Mucosa of rectum (tissue), 2 donors: ENCODE results near the gene SPO11.

ENCODE experiments used
- H3K27ac ChIP-seq, 2 donors: one replicate each; pipeline ENCODE4 v1.7.0; 2013; ENCODE audit warnings: inconsistent platforms in 2 of 2, low read depth in 2 of 2, low read length in 2 of 2
- H3K27me3 ChIP-seq, 2 donors: one replicate each; pipeline ENCODE4 v1.7.0; 2013; ENCODE audit warnings: low read length in 2 of 2; ENCODE audit not compliant: control insufficient read depth in 2 of 2, insufficient read depth in 2 of 2
- H3K36me3 ChIP-seq, 2 donors: one replicate each; pipeline ENCODE4 v1.7.0; 2013; ENCODE audit warnings: low read length in 2 of 2; ENCODE audit not compliant: control insufficient read depth in 2 of 2, insufficient read depth in 2 of 2
- H3K4me1 ChIP-seq, 2 donors: one replicate each; pipeline ENCODE4 v1.7.0; 2013; ENCODE audit warnings: low read length in 2 of 2, mild to moderate bottlenecking in 1 of 2; ENCODE audit not compliant: control insufficient read depth in 2 of 2, insufficient read depth in 2 of 2
- H3K4me3 ChIP-seq, 2 donors: one replicate each; pipeline ENCODE4 v1.7.0; 2013; ENCODE audit warnings: low read length in 2 of 2
- H3K9ac ChIP-seq, 2 donors: one replicate each; pipeline ENCODE4 v1.7.0; 2013; ENCODE audit warnings: low read length in 2 of 2, low read depth in 1 of 2, mild to moderate bottlenecking in 1 of 2
- H3K9me3 ChIP-seq, 2 donors: one replicate each; pipeline ENCODE4 v1.7.0; 2013; ENCODE audit warnings: low read length in 2 of 2; ENCODE audit not compliant: control insufficient read depth in 2 of 2
- donor health status: healthy.
- donor health status: Normal muscosa, but diverticular disease.

The SPO11 gene, protein sequence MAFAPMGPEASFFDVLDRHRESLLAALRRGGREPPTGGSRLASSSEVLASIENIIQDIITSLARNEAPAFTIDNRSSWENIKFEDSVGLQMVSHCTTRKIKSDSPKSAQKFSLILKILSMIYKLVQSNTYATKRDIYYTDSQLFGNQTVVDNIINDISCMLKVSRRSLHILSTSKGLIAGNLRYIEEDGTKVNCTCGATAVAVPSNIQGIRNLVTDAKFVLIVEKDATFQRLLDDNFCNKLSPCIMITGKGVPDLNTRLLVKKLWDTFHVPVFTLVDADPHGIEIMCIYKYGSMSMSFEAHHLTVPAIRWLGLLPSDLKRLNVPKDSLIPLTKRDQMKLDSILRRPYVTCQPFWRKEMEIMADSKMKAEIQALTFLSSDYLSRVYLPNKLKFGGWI

DNA sequence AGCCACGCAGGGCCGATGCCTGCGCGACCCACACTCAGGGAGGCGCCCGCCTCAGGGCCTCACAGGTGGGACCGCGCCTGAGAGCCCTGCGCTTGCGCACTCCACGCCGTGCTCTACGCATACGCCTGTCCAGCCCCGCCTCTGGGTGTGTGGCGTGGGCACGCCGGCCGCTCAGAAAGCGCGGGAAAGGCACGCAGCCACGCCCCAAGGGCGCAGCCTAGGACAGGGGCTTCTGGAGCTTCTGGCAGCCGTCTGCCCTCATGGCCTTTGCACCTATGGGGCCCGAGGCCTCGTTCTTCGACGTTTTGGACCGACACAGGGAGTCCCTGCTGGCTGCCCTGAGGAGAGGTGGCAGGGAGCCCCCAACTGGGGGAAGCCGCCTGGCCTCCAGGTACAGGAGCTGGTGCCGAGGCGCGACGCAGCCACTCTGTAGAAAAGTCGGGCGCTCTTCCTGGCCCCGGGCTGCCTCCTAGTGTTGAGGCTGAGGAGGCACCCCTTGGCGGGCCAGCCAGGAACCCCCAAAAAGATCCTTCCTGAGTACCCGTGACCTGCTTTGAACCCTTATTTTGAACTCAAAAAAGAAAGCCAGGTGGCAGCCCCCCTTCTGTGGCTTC lies at the start of gene SPO11:
Gene SPO11 (plus strand): TSS at position 196 of the 614 bp plus-strand sequence. CDS start 65 bp downstream, at position 261.
- Histone ChIP-seq H3K27me3 (peaks cover 0 to 2% of the 10 kb centered on the region in 2 donors), H3K9ac (no peak within 1 kb of the TSS), H3K9me3 (no peaks in the 10 kb centered on the region), H3K27ac (no peak within 1 kb of the TSS), H3K36me3 (no peaks in the 10 kb centered on the region), H3K4me1 (peaks cover 0 to 4% of the 10 kb centered on the region in 2 donors), H3K4me3 (no peak within 1 kb of the TSS)

GRCh38 chr20:57280221-57280620 lies 49.4 kb upstream of the SPO11 start:
- H3K9me3 ChIP-seq = no peaks in the 10 kb centered on the region
- no peak overlapping the region for H3K27ac ChIP-seq
- no peaks in the 10 kb centered on the region for H3K4me1 ChIP-seq
- H3K36me3 ChIP-seq = no peaks in the 10 kb centered on the region
- H3K4me3 ChIP-seq = no peak overlapping the region
- H3K27me3 ChIP-seq = no peaks in the 10 kb centered on the region
- no peak overlapping the region for H3K9ac ChIP-seq

GRCh38 chr20:57281900-57282299 lies 47.7 kb upstream of the SPO11 start:
- no peak overlapping the region for H3K9ac ChIP-seq
- H3K4me1 ChIP-seq = no peaks in the 10 kb centered on the region
- H3K4me3 ChIP-seq = no peak overlapping the region
- no peaks in the 10 kb centered on the region for H3K9me3 ChIP-seq
- H3K27ac ChIP-seq = no peak overlapping the region
- no peaks in the 10 kb centered on the region for H3K36me3 ChIP-seq
- peaks cover 0 to 5% of the 10 kb centered on the region in 2 donors for H3K27me3 ChIP-seq

DNA sequence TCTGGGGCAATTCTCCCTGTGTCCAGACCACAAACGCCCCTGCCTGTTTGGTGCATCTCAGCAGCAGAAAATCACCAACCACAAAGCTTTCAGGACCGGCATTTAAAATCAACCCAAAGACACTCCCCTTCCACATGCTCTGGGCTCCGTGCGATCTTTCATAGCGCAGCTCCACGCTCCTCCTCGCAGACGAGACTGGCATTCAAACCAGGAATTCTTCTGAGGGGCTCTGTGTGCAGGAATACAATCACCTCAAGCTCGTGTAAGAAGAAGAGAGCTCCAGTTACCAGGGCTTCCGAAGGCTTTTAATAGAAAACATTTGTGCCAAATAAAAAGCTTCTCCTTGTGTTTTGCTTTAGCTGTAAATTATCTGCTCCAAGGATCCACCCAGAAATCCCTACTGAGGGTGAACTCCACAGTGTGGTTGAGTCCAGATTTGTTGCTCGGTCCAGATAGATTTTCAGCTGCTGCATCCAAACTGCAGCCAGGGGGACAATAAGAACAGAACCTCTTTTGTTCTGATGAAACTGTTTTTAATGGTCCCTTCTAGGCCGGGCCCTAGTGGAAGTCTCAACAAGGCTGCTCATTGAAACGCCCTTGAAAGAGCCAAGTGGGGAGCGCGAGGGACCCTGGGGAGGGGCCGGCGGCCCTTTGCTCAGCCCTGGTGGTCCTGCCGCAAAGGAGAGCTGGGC lies 46.8 kb upstream of the SPO11 start:
- no peak overlapping the region for H3K27ac ChIP-seq
- no peak overlapping the region for H3K4me3 ChIP-seq
- no peaks in the 10 kb centered on the region for H3K36me3 ChIP-seq
- H3K27me3 ChIP-seq = peaks cover 0 to 5% of the 10 kb centered on the region in 2 donors
- no peaks in the 10 kb centered on the region for H3K9me3 ChIP-seq
- no peak overlapping the region for H3K9ac ChIP-seq
- no peaks in the 10 kb centered on the region for H3K4me1 ChIP-seq

- H3K9me3 ChIP-seq = no peaks in the 10 kb centered on the region
- H3K27ac ChIP-seq = no peak overlapping the region
- peaks cover 0 to 10% of the 10 kb centered on the region in 2 donors for H3K27me3 ChIP-seq
- no peaks in the 10 kb centered on the region for H3K36me3 ChIP-seq
- H3K4me1 ChIP-seq = no peaks in the 10 kb centered on the region
- H3K9ac ChIP-seq = no peak overlapping the region
- H3K4me3 ChIP-seq = no peak overlapping the region
Measured at GRCh38 chr20:57283860-57284259, 45.7 kb upstream of the SPO11 start.

DNA sequence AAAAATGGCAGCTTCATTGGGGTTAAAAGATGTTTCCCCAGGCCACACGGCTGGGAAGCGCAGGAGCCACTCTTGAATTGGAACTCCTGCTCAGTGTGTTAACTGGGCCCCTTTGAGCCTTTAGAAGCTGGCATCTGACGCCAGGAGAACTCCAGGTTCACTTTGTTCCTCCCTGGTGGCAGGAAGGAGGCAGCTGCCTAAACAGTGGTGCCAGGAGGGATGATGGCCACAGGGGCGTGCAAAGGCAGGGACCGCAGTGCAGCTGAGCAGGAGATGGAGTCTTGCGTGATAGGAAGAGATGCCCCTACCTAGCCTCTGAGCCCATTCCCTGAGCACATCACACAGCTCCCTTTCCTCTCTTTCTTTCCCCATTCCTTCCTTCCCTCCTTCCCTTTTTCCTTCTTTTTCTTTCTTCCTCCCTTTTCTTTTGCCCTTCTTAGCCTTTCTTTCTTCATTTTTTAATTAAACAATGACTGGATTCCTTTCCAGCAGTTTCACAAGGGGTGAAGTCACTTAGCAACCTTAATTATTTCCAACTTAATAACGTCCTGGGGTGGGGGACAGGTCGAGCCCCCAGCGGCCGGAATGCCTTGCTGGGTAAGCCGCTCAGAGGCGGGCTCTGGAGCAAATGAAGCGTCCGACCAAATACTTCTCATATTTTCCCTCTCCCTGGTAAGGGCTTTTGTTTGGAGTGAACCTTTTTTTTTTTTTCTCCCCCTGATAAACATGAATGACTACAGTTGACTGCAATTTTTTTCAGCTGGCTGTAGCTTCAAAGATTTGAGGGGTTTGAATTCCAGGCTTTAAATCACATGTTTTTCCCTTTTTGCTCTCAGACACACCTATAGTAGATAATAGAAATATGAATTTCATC lies 42.4 kb upstream of the SPO11 start:
- Histone ChIP-seq H3K9ac (no peak overlapping the region), H3K27me3 (peaks cover 0 to 10% of the 10 kb centered on the region in 2 donors), H3K27ac (no peak overlapping the region)

DNA sequence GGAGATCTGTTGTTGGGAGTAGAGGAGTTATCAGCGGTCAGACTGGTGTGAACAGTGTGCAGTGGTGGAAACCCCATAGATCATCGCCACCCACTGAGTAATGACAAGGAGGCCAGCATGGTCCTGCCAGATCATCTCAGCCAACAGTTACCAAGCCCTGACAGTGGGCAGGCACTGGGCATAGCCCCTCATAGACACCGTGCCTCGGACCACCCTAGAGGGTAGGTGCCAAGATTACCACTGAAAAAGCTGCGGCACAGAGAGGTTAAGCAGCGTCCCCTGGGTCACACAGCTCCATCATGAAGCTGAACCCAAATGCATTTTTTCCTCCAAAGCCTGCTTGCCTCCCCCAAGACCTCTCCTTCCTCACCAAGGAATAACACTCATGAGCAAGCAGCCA lies 41.7 kb upstream of the SPO11 start:
- H3K9me3 ChIP-seq = no peaks in the 10 kb centered on the region
- no peak overlapping the region for H3K27ac ChIP-seq

More for the DNA sequence above, 42.4 kb upstream of the SPO11 start:
- Histone ChIP-seq H3K36me3 (no peaks in the 10 kb centered on the region), H3K4me1 (no peaks in the 10 kb centered on the region), H3K9me3 (no peaks in the 10 kb centered on the region), H3K4me3 (no peak overlapping the region)

GRCh38 chr20:57288651-57289277 lies 40.8 kb upstream of the SPO11 start:
- Histone ChIP-seq H3K27ac (no peak overlapping the region), H3K4me3 (no peak overlapping the region), H3K9ac (no peak overlapping the region), H3K27me3 (peaks cover 0 to 10% of the 10 kb centered on the region in 2 donors), H3K4me1 (no peaks in the 10 kb centered on the region), H3K9me3 (no peaks in the 10 kb centered on the region), H3K36me3 (no peaks in the 10 kb centered on the region)

More for the DNA sequence above, 41.7 kb upstream of the SPO11 start:
- Histone ChIP-seq H3K36me3 (no peaks in the 10 kb centered on the region), H3K4me1 (no peaks in the 10 kb centered on the region), H3K27me3 (peaks cover 0 to 10% of the 10 kb centered on the region in 2 donors), H3K9ac (no peak overlapping the region), H3K4me3 (no peak overlapping the region)

DNA sequence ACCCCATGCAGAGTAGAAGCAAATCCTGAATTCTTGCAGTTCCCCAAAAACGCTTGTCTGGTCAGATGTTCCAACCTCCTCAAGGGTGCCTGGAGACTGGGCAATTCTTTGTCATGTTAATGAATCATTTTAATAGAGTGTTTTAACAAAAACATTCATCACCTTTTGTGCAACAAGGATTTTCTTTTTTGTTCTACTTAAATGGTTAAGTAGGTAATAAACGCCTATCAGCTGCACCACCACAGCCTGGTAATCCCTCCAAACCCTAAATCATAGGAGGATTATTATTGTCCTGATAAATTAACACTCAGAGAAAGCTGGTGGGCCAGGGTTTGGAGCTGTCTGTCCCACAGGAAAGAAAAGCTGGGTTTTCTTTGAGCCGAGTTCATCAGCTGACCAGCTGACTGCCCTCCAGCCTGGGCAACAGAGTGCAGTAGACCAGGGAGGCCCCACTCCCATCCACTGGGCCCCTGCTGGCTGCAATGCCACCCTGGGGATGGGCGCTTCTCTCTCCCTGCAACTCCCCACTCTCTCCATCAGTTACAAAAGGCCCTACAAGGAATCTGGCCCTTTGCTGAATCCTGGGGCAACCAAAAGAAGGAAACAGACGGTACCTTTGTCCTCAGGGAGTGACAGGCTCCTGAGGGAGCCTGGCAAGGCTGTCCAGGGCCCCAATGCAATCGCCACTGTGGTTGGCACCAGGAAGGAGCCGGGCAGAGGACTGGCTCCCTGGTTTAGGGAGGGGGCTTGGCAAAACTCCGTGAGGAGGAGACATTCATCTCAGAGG lies 40.0 kb upstream of the SPO11 start:
- Histone ChIP-seq H3K9me3 (no peaks in the 10 kb centered on the region), H3K9ac (no peak overlapping the region), H3K27ac (no peak overlapping the region), H3K27me3 (peaks cover 0 to 10% of the 10 kb centered on the region in 2 donors), H3K4me3 (no peak overlapping the region), H3K4me1 (no peaks in the 10 kb centered on the region), H3K36me3 (no peaks in the 10 kb centered on the region)
